Measurements from ENCODE around the gene TMPRSS3.

The TMPRSS3 gene

DNA sequence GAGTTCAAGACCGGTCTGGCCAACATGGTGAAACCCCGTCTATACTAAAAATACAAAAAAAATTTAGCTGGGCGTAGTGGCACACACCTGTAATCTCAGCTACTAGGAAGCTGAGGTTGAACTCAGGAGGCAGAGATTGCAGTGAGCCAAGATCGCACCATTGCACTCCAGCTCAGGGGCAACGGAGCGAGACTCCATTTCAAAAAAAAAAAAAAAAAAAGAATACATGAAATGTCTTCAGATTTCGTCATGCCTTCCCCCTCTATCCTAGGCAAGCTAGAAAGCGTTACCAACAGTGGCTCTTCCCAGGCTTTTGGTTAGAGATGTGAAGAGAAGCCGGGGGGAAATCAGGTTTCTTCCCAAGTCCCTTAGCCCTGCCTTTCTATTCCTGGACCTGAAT, 33.2 kb downstream of the TMPRSS3 start:
- Histone ChIP-seq H3K9me3 (ENCODE audit: insufficient read depth, low read length) (no peaks in the 10 kb centered on the region), H3K27me3 (ENCODE audit: low read length) (no peaks in the 10 kb centered on the region), H3K4me2 (ENCODE audit: low read depth, low read length, poor library complexity, severe bottlenecking) (no peak overlapping the region), H3K27ac (ENCODE audit: low read depth, low read length) (no peak overlapping the region), H3K9ac (ENCODE audit: low read length) (no peak overlapping the region), H3K9me2 (replicated peaks; ENCODE audit: insufficient read depth, low read length) (no peaks in the 10 kb centered on the region), H3K79me2 (ENCODE audit: insufficient read depth, low read length) (no peaks in the 10 kb centered on the region), H4K20me1 (ENCODE audit: low read depth, low read length) (no peaks in the 10 kb centered on the region), H2AFZ (ENCODE audit: low read depth, low read length, severe bottlenecking) (no peak overlapping the region), H3K36me3 (ENCODE audit: low read length) (no peaks in the 10 kb centered on the region), H3F3A (ENCODE audit: insufficient read depth) (no peaks in the 10 kb centered on the region), H3K4me3 (ENCODE audit: insufficient read depth, low read length, poor library complexity, severe bottlenecking) (no peak overlapping the region)
- TF ChIP-seq, protein P1, sequence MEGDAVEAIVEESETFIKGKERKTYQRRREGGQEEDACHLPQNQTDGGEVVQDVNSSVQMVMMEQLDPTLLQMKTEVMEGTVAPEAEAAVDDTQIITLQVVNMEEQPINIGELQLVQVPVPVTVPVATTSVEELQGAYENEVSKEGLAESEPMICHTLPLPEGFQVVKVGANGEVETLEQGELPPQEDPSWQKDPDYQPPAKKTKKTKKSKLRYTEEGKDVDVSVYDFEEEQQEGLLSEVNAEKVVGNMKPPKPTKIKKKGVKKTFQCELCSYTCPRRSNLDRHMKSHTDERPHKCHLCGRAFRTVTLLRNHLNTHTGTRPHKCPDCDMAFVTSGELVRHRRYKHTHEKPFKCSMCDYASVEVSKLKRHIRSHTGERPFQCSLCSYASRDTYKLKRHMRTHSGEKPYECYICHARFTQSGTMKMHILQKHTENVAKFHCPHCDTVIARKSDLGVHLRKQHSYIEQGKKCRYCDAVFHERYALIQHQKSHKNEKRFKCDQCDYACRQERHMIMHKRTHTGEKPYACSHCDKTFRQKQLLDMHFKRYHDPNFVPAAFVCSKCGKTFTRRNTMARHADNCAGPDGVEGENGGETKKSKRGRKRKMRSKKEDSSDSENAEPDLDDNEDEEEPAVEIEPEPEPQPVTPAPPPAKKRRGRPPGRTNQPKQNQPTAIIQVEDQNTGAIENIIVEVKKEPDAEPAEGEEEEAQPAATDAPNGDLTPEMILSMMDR (IDR thresholded peaks at IDR 0.05; ENCODE audit: insufficient read depth, low read length, poor library complexity, severe bottlenecking), result no peak
- TF ChIP-seq EZH2phosphoT487 (conservative IDR thresholded peaks at IDR 0.05; ENCODE audit: low read length), result no peak

GRCh38 chr21:42362198-42362597, 33.7 kb downstream of the TMPRSS3 start:
- Histone ChIP-seq H3K36me3 (ENCODE audit: low read length) (no peaks in the 10 kb centered on the region), H4K20me1 (ENCODE audit: low read depth, low read length) (no peaks in the 10 kb centered on the region), H3K79me2 (ENCODE audit: insufficient read depth, low read length) (no peaks in the 10 kb centered on the region), H3K27me3 (ENCODE audit: low read length) (no peaks in the 10 kb centered on the region), H3K27ac (ENCODE audit: low read depth, low read length) (no peak overlapping the region), H3K4me3 (ENCODE audit: insufficient read depth, low read length, poor library complexity, severe bottlenecking) (no peak overlapping the region), H2AFZ (ENCODE audit: low read depth, low read length, severe bottlenecking) (no peak overlapping the region), H3K9me3 (ENCODE audit: insufficient read depth, low read length) (no peaks in the 10 kb centered on the region), H3K4me2 (ENCODE audit: low read depth, low read length, poor library complexity, severe bottlenecking) (no peak overlapping the region), H3F3A (ENCODE audit: insufficient read depth) (no peaks in the 10 kb centered on the region), H3K9me2 (replicated peaks; ENCODE audit: insufficient read depth, low read length) (no peaks in the 10 kb centered on the region), H3K9ac (ENCODE audit: low read length) (no peak overlapping the region)
- no peak for TF ChIP-seq EZH2phosphoT487 (conservative IDR thresholded peaks at IDR 0.05; ENCODE audit: low read length)
- TF ChIP-seq, protein P1 (IDR thresholded peaks at IDR 0.05; ENCODE audit: insufficient read depth, low read length, poor library complexity, severe bottlenecking), result no peak

DNA sequence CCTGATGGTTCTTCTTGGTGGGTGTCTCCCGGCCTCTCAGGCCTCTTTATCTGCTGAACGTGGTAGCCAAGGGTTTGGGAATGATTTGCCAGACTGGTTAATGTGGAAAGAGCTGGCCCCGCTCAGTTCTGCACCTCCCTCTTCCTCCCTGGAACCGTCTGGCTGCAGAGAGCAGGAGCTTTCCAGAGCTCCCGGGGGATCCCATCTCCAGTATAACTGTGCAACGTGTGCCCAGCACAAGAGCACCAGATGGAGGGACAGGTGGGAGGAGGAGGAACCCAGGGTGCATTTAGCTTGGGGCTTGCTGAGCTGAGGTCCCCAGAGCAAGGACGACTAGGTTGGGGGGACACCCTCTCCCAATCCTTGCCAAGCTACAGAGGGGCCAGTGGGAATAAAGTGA, 34.6 kb downstream of the TMPRSS3 start:
- H3F3A ChIP-seq (ENCODE audit: insufficient read depth), result no peaks in the 10 kb centered on the region
- no peak overlapping the region for H3K4me3 ChIP-seq (ENCODE audit: insufficient read depth, low read length, poor library complexity, severe bottlenecking)
- TF ChIP-seq, protein P1 (IDR thresholded peaks at IDR 0.05; ENCODE audit: insufficient read depth, low read length, poor library complexity, severe bottlenecking), result no peak
- no peak for TF ChIP-seq EZH2phosphoT487 (conservative IDR thresholded peaks at IDR 0.05; ENCODE audit: low read length)
- no peaks in the 10 kb centered on the region for H3K9me2 ChIP-seq (replicated peaks; ENCODE audit: insufficient read depth, low read length)
- no peak overlapping the region for H3K9ac ChIP-seq (ENCODE audit: low read length)
- H3K4me2 ChIP-seq (ENCODE audit: low read depth, low read length, poor library complexity, severe bottlenecking), result no peak overlapping the region
- no peaks in the 10 kb centered on the region for H3K9me3 ChIP-seq (ENCODE audit: insufficient read depth, low read length)
- H2AFZ ChIP-seq (ENCODE audit: low read depth, low read length, severe bottlenecking), result no peak overlapping the region
- no peaks in the 10 kb centered on the region for H3K79me2 ChIP-seq (ENCODE audit: insufficient read depth, low read length)
- H4K20me1 ChIP-seq (ENCODE audit: low read depth, low read length), result no peaks in the 10 kb centered on the region
- H3K27ac ChIP-seq (ENCODE audit: low read depth, low read length), result no peak overlapping the region
- no peaks in the 10 kb centered on the region for H3K36me3 ChIP-seq (ENCODE audit: low read length)
- H3K27me3 ChIP-seq (ENCODE audit: low read length), result no peaks in the 10 kb centered on the region

Measured in SU-DHL-6 (cell line).